CD4-positive, alpha-beta T cell treated with Interleukin-1 beta for 1 hour (primary cell): ENCODE data around the gene SLC24A2.

ENCODE experiments used
- DNase-seq, 2 donors: peaks; one replicate each; pipeline ENCODE4 v3.0.0-alpha.2; 2020 to 2022

Gene SLC24A2

DNA sequence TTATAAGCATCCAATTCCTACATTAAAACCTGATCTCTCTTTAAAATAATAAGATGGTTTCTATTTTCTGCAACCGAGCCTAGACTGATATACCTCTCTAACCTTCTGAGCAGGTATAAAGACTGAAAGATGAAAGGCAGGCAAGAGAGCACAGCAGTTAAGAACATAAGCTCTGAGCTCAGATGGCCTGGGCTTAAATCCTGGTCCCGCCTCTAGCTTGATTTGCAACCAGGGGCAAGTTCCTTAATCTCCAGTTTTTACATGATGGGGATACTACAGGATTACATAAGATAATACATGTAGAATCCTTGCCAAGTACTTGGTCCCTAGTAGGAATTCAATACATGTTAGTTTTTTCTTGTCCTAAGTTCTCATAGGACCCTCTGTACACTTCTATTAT is 33.9 kb downstream of the SLC24A2 start:
- no peak for DNase-seq

- no peak for DNase-seq
Observed at GRCh38 chr9:19748278-19749126, 40.3 kb downstream of the SLC24A2 start.

DNA sequence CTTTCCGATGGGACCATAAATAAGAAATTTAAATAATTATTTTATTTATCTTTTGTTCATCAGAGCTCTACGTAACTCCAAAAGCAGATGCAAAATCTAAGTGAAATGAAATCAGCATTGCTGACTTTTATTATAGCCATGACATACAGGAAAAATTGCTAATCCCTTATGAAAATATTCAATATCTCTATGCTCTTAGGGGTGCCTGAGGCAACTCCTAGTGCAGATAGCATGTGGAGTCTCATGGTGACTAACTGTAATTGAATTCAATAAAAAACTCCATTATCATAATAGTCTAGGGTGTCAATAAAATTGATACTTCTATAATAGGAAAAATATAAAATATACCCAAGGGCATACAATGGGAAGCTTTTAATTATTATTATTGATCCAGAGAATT is 42.6 kb downstream of the SLC24A2 start:
- DNase-seq = no peak

DNA sequence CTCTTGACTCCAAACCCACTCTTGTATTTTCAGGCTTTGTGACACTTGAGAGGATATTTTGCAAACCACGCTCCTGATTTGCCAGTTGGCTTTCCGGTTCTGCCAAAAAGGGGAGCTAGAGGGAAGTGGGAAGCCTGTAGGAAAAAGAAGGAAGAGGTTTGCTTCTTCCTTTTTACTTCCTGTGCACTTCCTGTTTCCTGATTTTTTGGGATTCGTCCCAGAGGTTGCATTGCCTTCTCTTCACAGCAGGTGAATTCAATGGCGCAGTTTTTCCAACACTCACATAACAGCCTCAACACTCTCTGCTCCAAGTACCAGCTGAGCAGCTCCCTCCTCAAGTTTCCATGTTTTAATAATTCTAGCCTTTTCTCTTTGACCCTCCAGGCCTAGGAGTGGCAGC is 47.7 kb downstream of the SLC24A2 start:
- DNase-seq = no peak
